PFSK-1 (cell line): Measurements from ENCODE around the gene DLX4.

Experiments used
- FOXP2 ChIP-seq: optimal IDR thresholded peaks from 2 replicates; pipeline ENCODE3; 2011; ENCODE audit warnings: borderline replicate concordance, control low read depth, inconsistent platforms; ENCODE audit not compliant: insufficient read depth; ENCODE audit errors: extremely low read length, extremely low read depth
- POLR2AphosphoS5 ChIP-seq: IDR thresholded peaks from 2 replicates; pipeline ENCODE4 v1.6.1; 2012; ENCODE audit warnings: low read depth, mild to moderate bottlenecking, control low read depth, low read length, moderate library complexity
- REST ChIP-seq, 2 experiments: IDR thresholded peaks; 2 replicates each; pipeline versions ENCODE4 v1.6.1 to v1.8.0; 2011 to 2012; ENCODE audit warnings: low read depth in 2 of 2, low read length in 2 of 2, control low read depth in 1 of 2, inconsistent platforms in 1 of 2, mild to moderate bottlenecking in 1 of 2, moderate library complexity in 1 of 2; ENCODE audit not compliant: insufficient read depth in 1 of 2
- SIN3A ChIP-seq: IDR thresholded peaks from 2 replicates; pipeline ENCODE4 v1.6.1; 2012; ENCODE audit warnings: mild to moderate bottlenecking, low read length, moderate library complexity, borderline replicate concordance; ENCODE audit not compliant: insufficient read depth
- TAF1 ChIP-seq: IDR thresholded peaks from 2 replicates; pipeline ENCODE4 v1.6.1; 2012; ENCODE audit warnings: low read length, control low read depth, borderline replicate concordance; ENCODE audit not compliant: insufficient read depth

DLX4 gene

GRCh38 chr17:49946964-49947584 is 21.9 kb upstream of the DLX4 start:
- TF ChIP-seq TAF1 (no peak), POLR2AphosphoS5 (no peak), FOXP2 (no peak), SIN3A (no peak), REST (IDR thresholded peaks at IDR 0.05; ENCODE audit: insufficient read depth in 1 of 2, low read depth in 2 of 2, low read length in 2 of 2) (no peak)

GRCh38 chr17:49949634-49950033 is 19.4 kb upstream of the DLX4 start:
- TF ChIP-seq REST (IDR thresholded peaks at IDR 0.05; ENCODE audit: insufficient read depth in 1 of 2, low read depth in 2 of 2, low read length in 2 of 2) (no peak), POLR2AphosphoS5 (no peak)

GRCh38 chr17:49951362-49952082 is 17.5 kb upstream of the DLX4 start:
- TF ChIP-seq TAF1: no peak
- TF ChIP-seq SIN3A: no peak
- TF ChIP-seq POLR2AphosphoS5: no peak
- TF ChIP-seq FOXP2: no peak
- TF ChIP-seq REST (IDR thresholded peaks at IDR 0.05; ENCODE audit: insufficient read depth in 1 of 2, low read depth in 2 of 2, low read length in 2 of 2): no peak

- no peak for TF ChIP-seq TAF1
- no peak for TF ChIP-seq SIN3A
- no peak for TF ChIP-seq POLR2AphosphoS5
- TF ChIP-seq REST (IDR thresholded peaks at IDR 0.05; ENCODE audit: insufficient read depth in 1 of 2, low read depth in 2 of 2, low read length in 2 of 2): no peak
- TF ChIP-seq FOXP2: no peak
These were observed 16.6 kb upstream of the DLX4 start for GRCh38 chr17:49952209-49952911.
